WTC11 (cell line): ENCODE measurements around the gene CD44.

ENCODE experiments used
- FOXK1 ChIP-seq: sonication (generic); formaldehyde crosslinking; IDR thresholded peaks from 2 replicates; pipeline ENCODE4 v1.8.0; 2022; ENCODE audit warnings: mild to moderate bottlenecking, moderate library complexity, missing genetic modification reagents
- FOXP1 ChIP-seq: sonication (generic); formaldehyde crosslinking; IDR thresholded peaks from 2 replicates; pipeline ENCODE4 v1.8.0; 2022; ENCODE audit warnings: missing genetic modification reagents, mild to moderate bottlenecking, moderate library complexity, borderline replicate concordance
- TF ChIP-seq, protein P1 (sequence below): fragments of 200-600 bp; IDR thresholded peaks from 2 replicates; pipeline ENCODE4 v1.8.0; 2022; ENCODE audit warnings: antibody characterized with exemption
- TF ChIP-seq, protein P2 (sequence below): sonication (generic); formaldehyde crosslinking; IDR thresholded peaks from 2 replicates; pipeline ENCODE4 v1.8.1; 2022; ENCODE audit warnings: low read depth, missing genetic modification reagents, borderline replicate concordance
- TF ChIP-seq, protein P3 (sequence below): fragments of 250-450 bp; sonication (Bioruptor Pico); IDR thresholded peaks from 2 replicates; pipeline ENCODE4 v1.9.0; 2021; ENCODE audit warnings: mild to moderate bottlenecking
- TF ChIP-seq, protein P4 (sequence below): sonication (generic); formaldehyde crosslinking; conservative IDR thresholded peaks from 2 replicates; pipeline ENCODE4 v1.8.1; 2023; ENCODE audit warnings: mild to moderate bottlenecking, low read depth, missing genetic modification reagents, moderate library complexity
- TF ChIP-seq, protein P5 (sequence below): sonication (generic); formaldehyde crosslinking; IDR thresholded peaks from 2 replicates; pipeline ENCODE4 v1.8.0; 2022; ENCODE audit warnings: mild to moderate bottlenecking, missing genetic modification reagents
- TF ChIP-seq, protein P6 (sequence below): sonication (generic); formaldehyde crosslinking; IDR thresholded peaks from 2 replicates; pipeline ENCODE4 v1.8.1; 2022; ENCODE audit warnings: mild to moderate bottlenecking, missing genetic modification reagents, moderate library complexity, borderline replicate concordance

DNA sequence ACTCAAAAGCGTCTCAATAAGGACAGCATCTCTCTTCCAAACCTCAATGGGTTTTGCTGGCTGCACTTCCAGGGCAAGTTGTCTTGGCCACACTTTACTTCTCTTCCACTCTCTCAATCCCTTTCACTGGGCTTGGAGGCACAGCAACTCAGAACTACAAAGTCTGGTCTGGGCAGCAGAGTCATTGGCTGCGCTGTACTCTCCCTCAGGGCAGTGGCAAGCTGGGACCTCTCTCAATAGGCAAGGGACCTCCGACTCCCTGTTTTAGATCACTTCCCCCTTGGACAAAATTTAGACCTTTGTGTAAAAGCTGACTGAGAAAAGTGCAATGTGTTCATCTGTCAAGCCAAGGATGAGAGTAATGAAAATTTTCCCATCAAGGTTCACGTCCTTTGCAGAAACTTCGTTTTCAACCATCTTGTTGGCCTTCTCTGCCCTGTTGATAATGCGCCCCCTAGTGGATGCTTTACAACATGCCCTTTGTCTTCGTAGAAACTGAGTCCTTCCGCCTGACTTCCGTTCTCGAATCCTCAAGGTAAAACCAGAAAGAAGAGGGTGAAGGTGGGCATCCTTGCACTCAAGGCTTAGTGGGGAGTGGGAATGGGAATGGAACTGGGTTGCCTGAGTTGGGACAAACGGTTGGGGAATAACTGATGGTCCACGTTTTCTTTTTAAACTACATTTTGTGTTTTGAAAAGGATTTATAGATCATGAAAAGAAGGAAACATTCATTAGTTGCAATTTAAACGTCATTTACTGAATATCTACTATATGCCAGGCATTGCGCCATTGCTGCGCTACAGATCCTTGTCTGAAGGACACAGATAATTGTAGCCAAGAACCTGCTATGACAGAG lies 99.1 kb downstream of the CD44 start:
- TF ChIP-seq FOXP1 (CRISPR knock-in tag) (no peak), FOXK1 (CRISPR knock-in tag) (no peak)
- TF ChIP-seq, protein P1, sequence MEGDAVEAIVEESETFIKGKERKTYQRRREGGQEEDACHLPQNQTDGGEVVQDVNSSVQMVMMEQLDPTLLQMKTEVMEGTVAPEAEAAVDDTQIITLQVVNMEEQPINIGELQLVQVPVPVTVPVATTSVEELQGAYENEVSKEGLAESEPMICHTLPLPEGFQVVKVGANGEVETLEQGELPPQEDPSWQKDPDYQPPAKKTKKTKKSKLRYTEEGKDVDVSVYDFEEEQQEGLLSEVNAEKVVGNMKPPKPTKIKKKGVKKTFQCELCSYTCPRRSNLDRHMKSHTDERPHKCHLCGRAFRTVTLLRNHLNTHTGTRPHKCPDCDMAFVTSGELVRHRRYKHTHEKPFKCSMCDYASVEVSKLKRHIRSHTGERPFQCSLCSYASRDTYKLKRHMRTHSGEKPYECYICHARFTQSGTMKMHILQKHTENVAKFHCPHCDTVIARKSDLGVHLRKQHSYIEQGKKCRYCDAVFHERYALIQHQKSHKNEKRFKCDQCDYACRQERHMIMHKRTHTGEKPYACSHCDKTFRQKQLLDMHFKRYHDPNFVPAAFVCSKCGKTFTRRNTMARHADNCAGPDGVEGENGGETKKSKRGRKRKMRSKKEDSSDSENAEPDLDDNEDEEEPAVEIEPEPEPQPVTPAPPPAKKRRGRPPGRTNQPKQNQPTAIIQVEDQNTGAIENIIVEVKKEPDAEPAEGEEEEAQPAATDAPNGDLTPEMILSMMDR: peak; percentile 73
- TF ChIP-seq, protein P2, sequence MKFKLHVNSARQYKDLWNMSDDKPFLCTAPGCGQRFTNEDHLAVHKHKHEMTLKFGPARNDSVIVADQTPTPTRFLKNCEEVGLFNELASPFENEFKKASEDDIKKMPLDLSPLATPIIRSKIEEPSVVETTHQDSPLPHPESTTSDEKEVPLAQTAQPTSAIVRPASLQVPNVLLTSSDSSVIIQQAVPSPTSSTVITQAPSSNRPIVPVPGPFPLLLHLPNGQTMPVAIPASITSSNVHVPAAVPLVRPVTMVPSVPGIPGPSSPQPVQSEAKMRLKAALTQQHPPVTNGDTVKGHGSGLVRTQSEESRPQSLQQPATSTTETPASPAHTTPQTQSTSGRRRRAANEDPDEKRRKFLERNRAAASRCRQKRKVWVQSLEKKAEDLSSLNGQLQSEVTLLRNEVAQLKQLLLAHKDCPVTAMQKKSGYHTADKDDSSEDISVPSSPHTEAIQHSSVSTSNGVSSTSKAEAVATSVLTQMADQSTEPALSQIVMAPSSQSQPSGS (CRISPR knock-in tag): no peak
- TF ChIP-seq, protein P3, sequence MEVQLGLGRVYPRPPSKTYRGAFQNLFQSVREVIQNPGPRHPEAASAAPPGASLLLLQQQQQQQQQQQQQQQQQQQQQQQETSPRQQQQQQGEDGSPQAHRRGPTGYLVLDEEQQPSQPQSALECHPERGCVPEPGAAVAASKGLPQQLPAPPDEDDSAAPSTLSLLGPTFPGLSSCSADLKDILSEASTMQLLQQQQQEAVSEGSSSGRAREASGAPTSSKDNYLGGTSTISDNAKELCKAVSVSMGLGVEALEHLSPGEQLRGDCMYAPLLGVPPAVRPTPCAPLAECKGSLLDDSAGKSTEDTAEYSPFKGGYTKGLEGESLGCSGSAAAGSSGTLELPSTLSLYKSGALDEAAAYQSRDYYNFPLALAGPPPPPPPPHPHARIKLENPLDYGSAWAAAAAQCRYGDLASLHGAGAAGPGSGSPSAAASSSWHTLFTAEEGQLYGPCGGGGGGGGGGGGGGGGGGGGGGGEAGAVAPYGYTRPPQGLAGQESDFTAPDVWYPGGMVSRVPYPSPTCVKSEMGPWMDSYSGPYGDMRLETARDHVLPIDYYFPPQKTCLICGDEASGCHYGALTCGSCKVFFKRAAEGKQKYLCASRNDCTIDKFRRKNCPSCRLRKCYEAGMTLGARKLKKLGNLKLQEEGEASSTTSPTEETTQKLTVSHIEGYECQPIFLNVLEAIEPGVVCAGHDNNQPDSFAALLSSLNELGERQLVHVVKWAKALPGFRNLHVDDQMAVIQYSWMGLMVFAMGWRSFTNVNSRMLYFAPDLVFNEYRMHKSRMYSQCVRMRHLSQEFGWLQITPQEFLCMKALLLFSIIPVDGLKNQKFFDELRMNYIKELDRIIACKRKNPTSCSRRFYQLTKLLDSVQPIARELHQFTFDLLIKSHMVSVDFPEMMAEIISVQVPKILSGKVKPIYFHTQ (CRISPR knock-in tag): no peak
- TF ChIP-seq, protein P4, sequence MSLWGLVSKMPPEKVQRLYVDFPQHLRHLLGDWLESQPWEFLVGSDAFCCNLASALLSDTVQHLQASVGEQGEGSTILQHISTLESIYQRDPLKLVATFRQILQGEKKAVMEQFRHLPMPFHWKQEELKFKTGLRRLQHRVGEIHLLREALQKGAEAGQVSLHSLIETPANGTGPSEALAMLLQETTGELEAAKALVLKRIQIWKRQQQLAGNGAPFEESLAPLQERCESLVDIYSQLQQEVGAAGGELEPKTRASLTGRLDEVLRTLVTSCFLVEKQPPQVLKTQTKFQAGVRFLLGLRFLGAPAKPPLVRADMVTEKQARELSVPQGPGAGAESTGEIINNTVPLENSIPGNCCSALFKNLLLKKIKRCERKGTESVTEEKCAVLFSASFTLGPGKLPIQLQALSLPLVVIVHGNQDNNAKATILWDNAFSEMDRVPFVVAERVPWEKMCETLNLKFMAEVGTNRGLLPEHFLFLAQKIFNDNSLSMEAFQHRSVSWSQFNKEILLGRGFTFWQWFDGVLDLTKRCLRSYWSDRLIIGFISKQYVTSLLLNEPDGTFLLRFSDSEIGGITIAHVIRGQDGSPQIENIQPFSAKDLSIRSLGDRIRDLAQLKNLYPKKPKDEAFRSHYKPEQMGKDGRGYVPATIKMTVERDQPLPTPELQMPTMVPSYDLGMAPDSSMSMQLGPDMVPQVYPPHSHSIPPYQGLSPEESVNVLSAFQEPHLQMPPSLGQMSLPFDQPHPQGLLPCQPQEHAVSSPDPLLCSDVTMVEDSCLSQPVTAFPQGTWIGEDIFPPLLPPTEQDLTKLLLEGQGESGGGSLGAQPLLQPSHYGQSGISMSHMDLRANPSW: no peak
- TF ChIP-seq, protein P5, sequence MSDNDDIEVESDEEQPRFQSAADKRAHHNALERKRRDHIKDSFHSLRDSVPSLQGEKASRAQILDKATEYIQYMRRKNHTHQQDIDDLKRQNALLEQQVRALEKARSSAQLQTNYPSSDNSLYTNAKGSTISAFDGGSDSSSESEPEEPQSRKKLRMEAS (CRISPR knock-in tag): no peak
- TF ChIP-seq, protein P6, sequence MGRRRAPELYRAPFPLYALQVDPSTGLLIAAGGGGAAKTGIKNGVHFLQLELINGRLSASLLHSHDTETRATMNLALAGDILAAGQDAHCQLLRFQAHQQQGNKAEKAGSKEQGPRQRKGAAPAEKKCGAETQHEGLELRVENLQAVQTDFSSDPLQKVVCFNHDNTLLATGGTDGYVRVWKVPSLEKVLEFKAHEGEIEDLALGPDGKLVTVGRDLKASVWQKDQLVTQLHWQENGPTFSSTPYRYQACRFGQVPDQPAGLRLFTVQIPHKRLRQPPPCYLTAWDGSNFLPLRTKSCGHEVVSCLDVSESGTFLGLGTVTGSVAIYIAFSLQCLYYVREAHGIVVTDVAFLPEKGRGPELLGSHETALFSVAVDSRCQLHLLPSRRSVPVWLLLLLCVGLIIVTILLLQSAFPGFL (CRISPR knock-in tag): no peak
